D721Med (cell line): Measurements from ENCODE around the gene PTGS1.
"Not testable (repeated sequence)": the region's sequence is repeated elsewhere in the genome, so short reads cannot be mapped to it uniquely, and the experiment has no call there.

Experiments
- DNase-seq: peaks from one replicate; pipeline ENCODE4 v3.0.0; 2011; ENCODE audit warnings: low spot score; ENCODE audit not compliant: insufficient read length
- FAIRE-seq: peaks from 2 replicates; lab custom pipeline; 2011; peaks lifted over from hg19 to GRCh38; lab: Jason Lieb, UNC
- CTCF ChIP-seq: IDR thresholded peaks from 2 replicates; pipeline ENCODE4 v1.5.1; 2012; ENCODE audit warnings: mild to moderate bottlenecking, control low read depth; ENCODE audit not compliant: insufficient read depth; ENCODE audit errors: missing control alignments

PTGS1 gene

DNA sequence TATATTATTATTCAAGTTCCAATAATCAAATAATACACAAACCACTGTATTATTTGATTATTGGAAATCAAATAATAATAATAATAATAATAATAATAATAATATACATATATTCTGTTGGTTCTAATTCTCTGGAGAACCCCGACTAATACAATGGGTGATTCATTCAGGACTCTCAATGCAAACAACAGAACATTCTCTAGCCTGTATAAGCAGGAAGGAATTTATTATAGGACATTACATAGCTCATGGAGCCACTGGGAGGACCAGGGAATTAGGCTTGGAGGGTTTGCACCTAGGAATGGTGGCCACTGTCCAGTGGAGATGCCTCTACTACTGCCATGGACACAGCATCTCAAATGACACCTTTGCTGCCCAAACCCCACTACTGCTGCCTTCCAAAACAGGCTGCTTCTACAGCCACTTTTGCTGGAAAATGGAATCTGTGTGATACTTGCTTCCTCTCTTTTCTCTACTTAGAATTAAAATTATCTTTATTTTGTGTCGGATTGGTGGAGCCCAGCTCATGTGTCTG lies 25.9 kb downstream of the PTGS1 start:
- FAIRE-seq: no peak
- no peak for DNase-seq
- TF ChIP-seq CTCF: no peak

DNA sequence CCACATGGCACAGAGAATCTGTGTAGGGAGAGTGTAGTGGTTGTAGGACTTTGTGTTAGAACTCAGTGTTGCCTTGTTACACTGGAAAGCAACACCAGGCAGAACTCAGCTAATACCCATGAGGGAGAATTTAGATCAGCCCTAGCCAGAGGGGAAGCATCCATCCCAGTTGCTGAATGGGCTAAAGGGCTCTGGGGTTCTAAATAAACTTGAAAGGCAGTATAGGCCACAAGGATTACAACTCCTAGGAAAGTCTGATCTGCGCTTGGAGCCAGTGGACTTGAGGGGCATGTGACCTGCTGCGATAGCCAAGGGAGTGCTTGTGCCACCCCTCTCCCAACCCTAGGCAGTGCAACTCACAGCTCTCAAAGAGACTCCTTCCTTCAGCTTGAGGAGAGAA lies 26.9 kb downstream of the PTGS1 start:
- FAIRE-seq (no peak), DNase-seq (no peak)
- no peak for TF ChIP-seq CTCF

GRCh38 chr9:122398371-122398924 lies 27.6 kb downstream of the PTGS1 start:
- FAIRE-seq (no peak), DNase-seq (no peak)
- no peak for TF ChIP-seq CTCF

- no peak for FAIRE-seq
- TF ChIP-seq CTCF: no peak
- DNase-seq: no peak
Measured at GRCh38 chr9:122401896-122402295, 31.1 kb downstream of the PTGS1 start.

- DNase-seq (no peak), FAIRE-seq (no peak)
- no peak for TF ChIP-seq CTCF
Measured at GRCh38 chr9:122402403-122402871, 31.6 kb downstream of the PTGS1 start.

- DNase-seq (no peak), FAIRE-seq (no peak)
- no peak for TF ChIP-seq CTCF
Measured at GRCh38 chr9:122402874-122403273, 32.0 kb downstream of the PTGS1 start.

- DNase-seq (no peak), FAIRE-seq (no peak)
- TF ChIP-seq CTCF: no peak
Measured at GRCh38 chr9:122403381-122404000, 32.7 kb downstream of the PTGS1 start.

GRCh38 chr9:122405304-122406069 lies 34.7 kb downstream of the PTGS1 start:
- not testable (repeated sequence) for DNase-seq, FAIRE-seq
